PFSK-1 (cell line): Measurements from ENCODE around the gene PLEKHA6.

Source experiments
- FOXP2 ChIP-seq: optimal IDR thresholded peaks from 2 replicates; pipeline ENCODE3; 2011; ENCODE audit warnings: borderline replicate concordance, control low read depth, inconsistent platforms; ENCODE audit not compliant: insufficient read depth; ENCODE audit errors: extremely low read length, extremely low read depth
- POLR2AphosphoS5 ChIP-seq: IDR thresholded peaks from 2 replicates; pipeline ENCODE4 v1.6.1; 2012; ENCODE audit warnings: low read depth, mild to moderate bottlenecking, control low read depth, low read length, moderate library complexity
- REST ChIP-seq, 2 experiments: IDR thresholded peaks; 2 replicates each; pipeline versions ENCODE4 v1.6.1 to v1.8.0; 2011 to 2012; ENCODE audit warnings: low read depth in 2 of 2, low read length in 2 of 2, control low read depth in 1 of 2, inconsistent platforms in 1 of 2, mild to moderate bottlenecking in 1 of 2, moderate library complexity in 1 of 2; ENCODE audit not compliant: insufficient read depth in 1 of 2

GRCh38 chr1:204319027-204319426, 40.7 kb downstream of the PLEKHA6 start:
- no peak for TF ChIP-seq POLR2AphosphoS5
- no peak for TF ChIP-seq FOXP2
- TF ChIP-seq REST (IDR thresholded peaks at IDR 0.05; ENCODE audit: insufficient read depth in 1 of 2, low read depth in 2 of 2, low read length in 2 of 2), result no peak
